Measurements from ENCODE around the gene MAML1.

MAML1 gene

GRCh38 chr5:179795863-179796833 is 63.5 kb downstream of the MAML1 start:
- DNase-seq, result peak; percentile 79

GRCh38 chr5:179796877-179797608 is 64.4 kb downstream of the MAML1 start:
- DNase-seq, result no peak

GRCh38 chr5:179797741-179798140 is 65.1 kb downstream of the MAML1 start:
- no peak for DNase-seq

GRCh38 chr5:179798144-179798770 is 65.6 kb downstream of the MAML1 start:
- no peak for DNase-seq

GRCh38 chr5:179798771-179799643 is 66.4 kb downstream of the MAML1 start:
- no peak for DNase-seq

GRCh38 chr5:179799644-179799973 is 67.0 kb downstream of the MAML1 start:
- no peak for DNase-seq

- DNase-seq, result no peak
These were observed 67.6 kb downstream of the MAML1 start for GRCh38 chr5:179800071-179800695.

GRCh38 chr5:179800696-179801201 is 68.1 kb downstream of the MAML1 start:
- DNase-seq, result no peak

- peak; percentile 93 for DNase-seq
These were observed 68.9 kb downstream of the MAML1 start for GRCh38 chr5:179801304-179802206.

GRCh38 chr5:179802207-179802883 is 69.7 kb downstream of the MAML1 start:
- no peak for DNase-seq

- DNase-seq, result no peak
These were observed 70.4 kb downstream of the MAML1 start for GRCh38 chr5:179802950-179803562.

- peak; percentile 74 for DNase-seq
These were observed 71.3 kb downstream of the MAML1 start for GRCh38 chr5:179803651-179804554.

- no peak for DNase-seq
These were observed 71.9 kb downstream of the MAML1 start for GRCh38 chr5:179804555-179804947.

- DNase-seq, result no peak
These were observed 72.5 kb downstream of the MAML1 start for GRCh38 chr5:179805070-179805528.

- peak; percentile 53 for DNase-seq
These were observed 73.1 kb downstream of the MAML1 start for GRCh38 chr5:179805529-179806249.

- peak; percentile 71 for DNase-seq
These were observed 73.8 kb downstream of the MAML1 start, which contains the start of gene MGAT4B for GRCh38 chr5:179806250-179807048. Gene MGAT4B, minus strand, starts transcription at chr5:179806866. Its CDS starts 283 bp downstream, at chr5:179806583.

Data from stimulated activated CD8-positive, alpha-beta memory T cell treated with anti-CD3 and anti-CD28 coated beads, Interleukin-4, amount 100 ng/mL, for 48 hours (primary cell).